GM12878 (cell line): Measurements from ENCODE around the gene NRN1L. TPM values are rescaled to one million over a fixed set of nuclear protein-coding genes. Genes with fewer than 3 reads are reported as not detected.

ENCODE experiments used
- ATAC-seq: fragments of 200-7000 bp; cut with Tn5 transposase; 3 replicates; pipeline ENCODE4 v1.9.1; 2020; ENCODE audit warnings: mild to moderate bottlenecking, moderate library complexity
- BruUV-seq: library from RNA; stranded (reverse); fragments of 400-500 nt; replicated peaks from 2 replicates; lab custom pipeline; 2021; lab: Mats Ljungman, UMichigan
- CTCF ChIA-PET: fragments of 300-600 bp; sonication (Branson Sonifier 250); formaldehyde crosslinking; extraction: SDS; loops from one replicate; lab custom pipeline; 2021; ENCODE audit warnings: inconsistent platforms; lab: Yijun Ruan, JAX
- POLR2A ChIA-PET: fragments of 350-600 bp; formaldehyde crosslinking; extraction: SDS; loops from one replicate; lab custom pipeline; 2021; ENCODE audit warnings: inconsistent platforms; lab: Charles Lee
- RAD21 ChIA-PET: fragments of 300-600 bp; sonication (Branson Sonifier 250); formaldehyde crosslinking; loops from one replicate; lab custom pipeline; 2023; ENCODE audit warnings: antibody characterized with exemption; ENCODE audit not compliant: unreplicated experiment; lab: Charles Lee
- SMC1A ChIA-PET: fragments of 300-600 bp; sonication (Branson Sonifier 250); formaldehyde crosslinking; loops from one replicate; lab custom pipeline; 2023; ENCODE audit not compliant: unreplicated experiment, uncharacterized antibody; lab: Charles Lee
- DNase-seq: peaks from one replicate; pipeline ENCODE4 v3.0.0-alpha.2; 2011; ENCODE audit warnings: low read depth, low spot score
- FAIRE-seq: peaks from 3 replicates; lab custom pipeline; 2011; peaks lifted over from hg19 to GRCh38; lab: Jason Lieb, UNC
- H2AFZ ChIP-seq: 2 replicates; pipeline ENCODE4 v1.6.0; 2011; ENCODE audit warnings: low read depth, low read length, control low read depth; ENCODE audit not compliant: control insufficient read depth
- H3K27ac ChIP-seq: 2 replicates; pipeline ENCODE4 v1.5.1; 2011; ENCODE audit warnings: control low read depth; ENCODE audit not compliant: control insufficient read depth, insufficient read depth
- H3K27me3 ChIP-seq, 2 experiments: replicated peaks in 1 of 2; 2 replicates each; pipeline versions ENCODE4 v1.6.0 to v1.6.1; 2011; ENCODE audit warnings: low read length in 1 of 2; ENCODE audit not compliant: control insufficient read depth in 2 of 2, insufficient read depth in 2 of 2
- H3K36me3 ChIP-seq, 2 experiments: 2 replicates each; pipeline ENCODE4 v1.5.1; 2011; ENCODE audit warnings: low read length in 1 of 2; ENCODE audit not compliant: control insufficient read depth in 2 of 2, insufficient read depth in 2 of 2
- H3K4me1 ChIP-seq: 2 replicates; pipeline ENCODE4 v1.6.1; 2011; ENCODE audit warnings: mild to moderate bottlenecking, low read length, moderate library complexity, mixed read lengths; ENCODE audit not compliant: control insufficient read depth, insufficient read depth
- H3K4me2 ChIP-seq: 2 replicates; pipeline ENCODE4 v1.6.0; 2011; ENCODE audit warnings: control low read depth; ENCODE audit not compliant: control insufficient read depth, insufficient read depth
- H3K4me3 ChIP-seq: fragments of 200-600 bp; sonication (generic); 2 replicates; pipeline ENCODE4 v1.5.1; 2016
- H3K79me2 ChIP-seq: 2 replicates; pipeline ENCODE4 v1.6.0; 2011; ENCODE audit warnings: low read length; ENCODE audit not compliant: control insufficient read depth, insufficient read depth
- H3K9ac ChIP-seq: 2 replicates; pipeline ENCODE4 v1.8.0; 2011; ENCODE audit warnings: low read length, control low read depth, mixed read lengths; ENCODE audit not compliant: control insufficient read depth, insufficient read depth
- H3K9me3 ChIP-seq: replicated peaks from 3 replicates; pipeline ENCODE4 v1.5.1; 2011; ENCODE audit warnings: mild to moderate bottlenecking, low read length; ENCODE audit not compliant: control insufficient read depth, insufficient read depth
- H4K20me1 ChIP-seq: 2 replicates; pipeline ENCODE4 v1.6.0; 2011; ENCODE audit not compliant: control insufficient read depth, insufficient read depth
- ATF7 ChIP-seq: fragments of 450-650 bp; IDR thresholded peaks from 2 replicates; pipeline ENCODE4 v1.6.1; 2016; ENCODE audit warnings: low read depth, mild to moderate bottlenecking
- BCLAF1 ChIP-seq: fragments of 450-650 bp; IDR thresholded peaks from 2 replicates; pipeline ENCODE4 v1.6.1; 2017; ENCODE audit warnings: antibody characterized with exemption, mild to moderate bottlenecking, moderate library complexity
- BMI1 ChIP-seq: fragments of 450-650 bp; IDR thresholded peaks from 2 replicates; pipeline ENCODE4 v1.6.1; 2016; ENCODE audit warnings: mild to moderate bottlenecking, moderate library complexity, borderline replicate concordance
- CHD2 ChIP-seq: IDR thresholded peaks from 2 replicates; pipeline ENCODE4 v1.6.1; 2011; ENCODE audit warnings: low read depth, low read length, improper control_type of control experiment, borderline replicate concordance
- FOXM1 ChIP-seq: IDR thresholded peaks from 2 replicates; pipeline ENCODE4 v1.6.1; 2012; ENCODE audit warnings: low read depth, mild to moderate bottlenecking, inconsistent platforms, low read length, moderate library complexity
- HDAC6 ChIP-seq: fragments of 200-600 bp; sonication (generic); IDR thresholded peaks from one replicate; pipeline ENCODE4 v1.8.0; 2017; ENCODE audit warnings: antibody characterized with exemption; ENCODE audit not compliant: unreplicated experiment
- IKZF2 ChIP-seq, 2 experiments: fragments of 450-650 bp; IDR thresholded peaks; 2 replicates each; pipeline ENCODE4 v1.6.1; 2017; ENCODE audit warnings: mild to moderate bottlenecking in 2 of 2, moderate library complexity in 2 of 2
- IRF3 ChIP-seq: fragments of 450-650 bp; IDR thresholded peaks from 2 replicates; pipeline ENCODE4 v1.6.1; 2014; ENCODE audit warnings: mild to moderate bottlenecking
- MTA2 ChIP-seq: fragments of 450-650 bp; IDR thresholded peaks from 2 replicates; pipeline ENCODE4 v1.6.1; 2016; ENCODE audit warnings: low read depth, mild to moderate bottlenecking, moderate library complexity
- NFYB ChIP-seq: IDR thresholded peaks from 2 replicates; pipeline ENCODE4 v1.6.1; 2011; ENCODE audit warnings: low read depth, mild to moderate bottlenecking, low read length, improper control_type of control experiment, moderate library complexity; ENCODE audit not compliant: insufficient read depth
- RAD51 ChIP-seq: fragments of 450-650 bp; IDR thresholded peaks from 2 replicates; pipeline ENCODE4 v1.6.1; 2016; ENCODE audit warnings: moderate library complexity, mild to moderate bottlenecking, inconsistent platforms
- RELB ChIP-seq: fragments of 450-650 bp; IDR thresholded peaks from 2 replicates; pipeline ENCODE4 v1.6.1; 2017; ENCODE audit warnings: low read depth, mild to moderate bottlenecking, moderate library complexity
- USF1 ChIP-seq: IDR thresholded peaks from 2 replicates; pipeline ENCODE4 v1.6.1; 2011; ENCODE audit warnings: borderline replicate concordance, low read depth, mild to moderate bottlenecking, moderate library complexity, mixed read lengths, low read length; ENCODE audit not compliant: insufficient read depth; ENCODE audit errors: extremely low read length
- ZNF217 ChIP-seq: fragments of 450-650 bp; IDR thresholded peaks from 2 replicates; pipeline ENCODE4 v1.6.1; 2017; ENCODE audit warnings: antibody characterized with exemption, mild to moderate bottlenecking
- ZNF384 ChIP-seq: IDR thresholded peaks from 2 replicates; pipeline ENCODE4 v1.6.1; 2012; ENCODE audit warnings: low read depth, mild to moderate bottlenecking, low read length, improper control_type of control experiment, borderline replicate concordance
- WGBS: methylation state at CpG from one replicate; pipeline ENCODE4 v1.1.6; 2016; ENCODE audit warnings: low lambda C conversion rate; ENCODE audit not compliant: insufficient replicate concordance, insufficient coverage; ENCODE audit errors: missing lambda C conversion rate; 5-methylcytosine and 5-hydroxymethylcytosine counted together
- in situ Hi-C: fragments of 300-500 bp; cut with MboI; formaldehyde crosslinking; loops from 9 replicates; pipeline ENCODE4 v1.14.3; 2018; ENCODE audit warnings: mixed read lengths
- intact Hi-C: fragments of 100-400 bp; cut with micrococcal nuclease; formaldehyde crosslinking; loops from one replicate; pipeline ENCODE4 v1.14.2; 2022; ENCODE audit not compliant: unreplicated experiment
- polyA plus RNA-seq, 11 experiments: library from polyadenylated mRNA; depleted of rRNA in 4 of 11; unstranded in 6 of 11; stranded (reverse) in 5 of 11; fragments of >200 nt; fragmentation: Nextera tagmentation in 4 of 11; fragmentation: Illumina TruSeq in 1 of 11; extraction: Ambion mirVana in 4 of 11; extraction: Trizol in 1 of 11; gene quantifications; 1 replicate in 1 of 11; 2 replicates in 10 of 11; pipeline versions ENCODE4 v1.2.1 to v1.2.3, GENCODE V29; 2011 to 2016; ENCODE audit warnings: inconsistent platforms in 2 of 11, missing spikeins in 2 of 11, low read depth in 1 of 11
- total RNA-seq, 4 experiments: library from RNA; depleted of rRNA in 3 of 4; stranded (reverse); fragments of >200 nt in 3 of 4; fragmentation: Illumina TruSeq in 1 of 4; extraction: Trizol in 1 of 4; gene quantifications; 2 replicates each; pipeline versions ENCODE4 v1.2.1 to v1.2.3, GENCODE V29; 2013 to 2021

Gene NRN1L
- total and polyA plus RNA-seq, 10 of the 15 experiments (the other 5 are each of a cell fraction or from before 2014, with no cell fraction given): 0.11 to 0.99 (median 0.28) TPM; not detected in 3

- no TSS peak for BruUV-seq
- POLR2A ChIA-PET: no interaction called here
- no peak overlapping the region for H3K4me2 ChIP-seq
- no peak overlapping the region for H3K4me3 ChIP-seq
- H3K36me3 ChIP-seq: peaks cover 12 to 44% of the 10 kb centered on the region in 2 experiments; a peak in 3 of 4 replicates
- DNase-seq: no peak
- peaks cover 4% of the 10 kb centered on the region for H4K20me1 ChIP-seq
- H3K9ac ChIP-seq: no peak overlapping the region
- RAD21 ChIA-PET: no interaction called here
- no peak overlapping the region for H2AFZ ChIP-seq
- in situ Hi-C loops: loop anchor here (5.0 kb wide), 1 partner anchor 165 kb away; no protein-coding TSS in a partner anchor
- ATAC-seq: no peak
- peaks cover 10% of the 10 kb centered on the region for H3K4me1 ChIP-seq
- no peaks in the 10 kb centered on the region for H3K9me3 ChIP-seq
- peaks cover 28% of the 10 kb centered on the region for H3K79me2 ChIP-seq
- WGBS: 95% methylated on average over 11 of the region's 11 CpGs
- H3K27ac ChIP-seq: no peak overlapping the region
- TF ChIP-seq RAD51: no peak
- TF ChIP-seq HDAC6: no peak
- TF ChIP-seq BMI1: no peak
- TF ChIP-seq IRF3: no peak
- TF ChIP-seq CHD2: no peak
- no peak for TF ChIP-seq MTA2
- TF ChIP-seq BCLAF1: no peak
- TF ChIP-seq ATF7: no peak
- TF ChIP-seq FOXM1: no peak
- TF ChIP-seq USF1: no peak
- TF ChIP-seq IKZF2 (IDR thresholded peaks at IDR 0.05): no peak
- TF ChIP-seq RELB: no peak
- TF ChIP-seq ZNF217: no peak
- TF ChIP-seq ZNF384: no peak
- TF ChIP-seq NFYB: no peak
- intact Hi-C loops: no loop called here
- SMC1A ChIA-PET: no interaction called here
- CTCF ChIA-PET: no interaction called here
- FAIRE-seq: no peak
- H3K27me3 ChIP-seq: no peaks in the 10 kb centered on the region
These were observed 7.6 kb upstream of the NRN1L start for GRCh38 chr16:67877064-67877463.
